Karpas-422 (cell line): ENCODE results near the gene STOX2. TPM values are rescaled to one million over a fixed set of nuclear protein-coding genes. Genes with fewer than 3 reads are reported as not detected.

ENCODE experiments used
- DNase-seq: peaks from one replicate; pipeline ENCODE4 v3.0.0-alpha.2; 2015
- H2AFZ ChIP-seq: fragments of 200-600 bp; sonication (generic); 2 replicates; pipeline ENCODE4 v1.6.1; 2014; ENCODE audit warnings: antibody characterized with exemption, low read length, mixed read lengths
- H3K27ac ChIP-seq: fragments of 200-600 bp; sonication (generic); 2 replicates; pipeline ENCODE4 v1.5.1; 2014; ENCODE audit warnings: mild to moderate bottlenecking, low read length, moderate library complexity
- H3K27me3 ChIP-seq: fragments of 200-600 bp; sonication (generic); 2 replicates; pipeline ENCODE4 v1.6.1; 2014; ENCODE audit warnings: low read length, mixed read lengths
- H3K36me3 ChIP-seq: fragments of 200-600 bp; sonication (generic); 2 replicates; pipeline ENCODE4 v1.6.1; 2014; ENCODE audit warnings: low read length, mixed read lengths; ENCODE audit not compliant: insufficient read depth
- H3K4me1 ChIP-seq: fragments of 200-600 bp; sonication (generic); 2 replicates; pipeline ENCODE4 v1.6.1; 2014; ENCODE audit warnings: mild to moderate bottlenecking, low read length, mixed read lengths
- H3K4me2 ChIP-seq: fragments of 200-600 bp; sonication (generic); 2 replicates; pipeline ENCODE4 v1.6.1; 2014; ENCODE audit warnings: low read length, low read depth, mild to moderate bottlenecking; ENCODE audit not compliant: poor library complexity, severe bottlenecking
- H3K4me3 ChIP-seq: fragments of 200-600 bp; sonication (generic); 2 replicates; pipeline ENCODE4 v1.5.1; 2014; ENCODE audit warnings: mild to moderate bottlenecking, antibody characterized with exemption, low read length, mixed read lengths
- H3K79me2 ChIP-seq: fragments of 200-600 bp; sonication (generic); 2 replicates; pipeline ENCODE4 v1.6.1; 2014; ENCODE audit warnings: mild to moderate bottlenecking, low read length, mixed read lengths
- H3K9ac ChIP-seq: fragments of 200-600 bp; sonication (generic); 2 replicates; pipeline ENCODE4 v1.6.0; 2014; ENCODE audit warnings: low read length
- H3K9me2 ChIP-seq: fragments of 200-600 bp; sonication (generic), shearing (Covaris generic); replicated peaks from 2 replicates; pipeline ENCODE4 v1.6.0; 2014; ENCODE audit warnings: mild to moderate bottlenecking, low read length, moderate library complexity; ENCODE audit not compliant: insufficient read depth
- H3K9me3 ChIP-seq: fragments of 300-700, 200-600 bp; sonication (generic); 2 replicates; pipeline ENCODE4 v1.6.1; 2014; ENCODE audit warnings: low read length, mixed read lengths
- H4K20me1 ChIP-seq: fragments of 200-600 bp; sonication (generic); 2 replicates; pipeline ENCODE4 v1.6.1; 2014; ENCODE audit warnings: mild to moderate bottlenecking, antibody characterized with exemption, low read length, low read depth; ENCODE audit not compliant: insufficient read depth
- total RNA-seq: library from RNA; depleted of rRNA; stranded (reverse); fragments of >200 nt; shearing (Covaris generic); gene quantifications from 2 replicates; pipeline ENCODE4 v1.2.3, GENCODE V29; 2014; ENCODE audit warnings: low replicate concordance

Gene STOX2
- total RNA-seq, 1 experiment from 2014 or later: not detected

GRCh38 chr4:184007891-184008290, 102.8 kb downstream of the STOX2 start:
- Histone ChIP-seq H4K20me1 (no peaks in the 10 kb centered on the region), H3K9me3 (no peaks in the 10 kb centered on the region)
- DNase-seq: no peak

GRCh38 chr4:184010696-184011095, 105.6 kb downstream of the STOX2 start:
- H3K79me2 ChIP-seq: no peaks in the 10 kb centered on the region
- H3K27me3 ChIP-seq: no peaks in the 10 kb centered on the region
- no peaks in the 10 kb centered on the region for H3K9me2 ChIP-seq
- H3K4me2 ChIP-seq: no peak overlapping the region
- no peaks in the 10 kb centered on the region for H3K36me3 ChIP-seq
- no peak for DNase-seq
- H3K4me1 ChIP-seq: no peaks in the 10 kb centered on the region
- H3K9me3 ChIP-seq: no peaks in the 10 kb centered on the region
- H4K20me1 ChIP-seq: no peaks in the 10 kb centered on the region
- no peak overlapping the region for H3K9ac ChIP-seq
- no peak overlapping the region for H3K4me3 ChIP-seq
- no peak overlapping the region for H2AFZ ChIP-seq
- no peak overlapping the region for H3K27ac ChIP-seq

More at GRCh38 chr4:184007891-184008290, 102.8 kb downstream of the STOX2 start:
- H3K79me2 ChIP-seq: no peaks in the 10 kb centered on the region
- H3K9ac ChIP-seq: no peak overlapping the region
- no peak overlapping the region for H3K4me3 ChIP-seq
- H3K36me3 ChIP-seq: no peaks in the 10 kb centered on the region
- H3K27ac ChIP-seq: no peak overlapping the region
- no peak overlapping the region for H2AFZ ChIP-seq
- no peaks in the 10 kb centered on the region for H3K9me2 ChIP-seq
- no peaks in the 10 kb centered on the region for H3K27me3 ChIP-seq
- H3K4me2 ChIP-seq: no peak overlapping the region
- no peaks in the 10 kb centered on the region for H3K4me1 ChIP-seq

GRCh38 chr4:184011826-184012380, 106.8 kb downstream of the STOX2 start:
- Histone ChIP-seq H3K79me2 (no peaks in the 10 kb centered on the region), H3K4me2 (no peak overlapping the region), H3K4me3 (no peak overlapping the region), H3K27ac (no peak overlapping the region), H3K9me2 (no peaks in the 10 kb centered on the region), H3K4me1 (no peaks in the 10 kb centered on the region), H4K20me1 (no peaks in the 10 kb centered on the region), H3K36me3 (no peaks in the 10 kb centered on the region), H3K9ac (no peak overlapping the region), H3K9me3 (no peaks in the 10 kb centered on the region), H3K27me3 (no peaks in the 10 kb centered on the region), H2AFZ (no peak overlapping the region)
- no peak for DNase-seq

GRCh38 chr4:184012937-184013336, 107.8 kb downstream of the STOX2 start:
- Histone ChIP-seq H3K9ac (no peak overlapping the region), H2AFZ (no peak overlapping the region)

GRCh38 chr4:184014301-184014700, 109.2 kb downstream of the STOX2 start:
- no peaks in the 10 kb centered on the region for H3K9me2 ChIP-seq
- H3K4me1 ChIP-seq: no peaks in the 10 kb centered on the region
- no peaks in the 10 kb centered on the region for H4K20me1 ChIP-seq
- H2AFZ ChIP-seq: no peak overlapping the region
- H3K36me3 ChIP-seq: no peaks in the 10 kb centered on the region
- H3K27ac ChIP-seq: no peak overlapping the region
- no peaks in the 10 kb centered on the region for H3K27me3 ChIP-seq
- DNase-seq: no peak
- H3K4me3 ChIP-seq: no peak overlapping the region
- H3K4me2 ChIP-seq: no peak overlapping the region
- H3K79me2 ChIP-seq: no peaks in the 10 kb centered on the region
- no peak overlapping the region for H3K9ac ChIP-seq
- no peaks in the 10 kb centered on the region for H3K9me3 ChIP-seq

More at GRCh38 chr4:184012937-184013336, 107.8 kb downstream of the STOX2 start:
- no peaks in the 10 kb centered on the region for H4K20me1 ChIP-seq
- H3K27ac ChIP-seq: no peak overlapping the region
- no peak overlapping the region for H3K4me3 ChIP-seq
- H3K4me1 ChIP-seq: no peaks in the 10 kb centered on the region
- no peak for DNase-seq
- no peaks in the 10 kb centered on the region for H3K9me2 ChIP-seq
- H3K27me3 ChIP-seq: no peaks in the 10 kb centered on the region
- no peaks in the 10 kb centered on the region for H3K36me3 ChIP-seq
- no peak overlapping the region for H3K4me2 ChIP-seq
- H3K79me2 ChIP-seq: no peaks in the 10 kb centered on the region
- no peaks in the 10 kb centered on the region for H3K9me3 ChIP-seq

- H3K9ac ChIP-seq: no peak overlapping the region
- H3K9me2 ChIP-seq: no peaks in the 10 kb centered on the region
- no peaks in the 10 kb centered on the region for H3K27me3 ChIP-seq
- H3K36me3 ChIP-seq: no peaks in the 10 kb centered on the region
- DNase-seq: no peak
- H4K20me1 ChIP-seq: no peaks in the 10 kb centered on the region
- no peak overlapping the region for H2AFZ ChIP-seq
- no peak overlapping the region for H3K4me3 ChIP-seq
- no peak overlapping the region for H3K27ac ChIP-seq
- H3K79me2 ChIP-seq: no peaks in the 10 kb centered on the region
- no peaks in the 10 kb centered on the region for H3K9me3 ChIP-seq
- no peak overlapping the region for H3K4me2 ChIP-seq
- no peaks in the 10 kb centered on the region for H3K4me1 ChIP-seq
These were observed 111.9 kb downstream of the STOX2 start for GRCh38 chr4:184016759-184017668.

- H4K20me1 ChIP-seq: no peaks in the 10 kb centered on the region
- H3K79me2 ChIP-seq: no peaks in the 10 kb centered on the region
- H3K9me3 ChIP-seq: no peaks in the 10 kb centered on the region
- H3K4me3 ChIP-seq: no peak overlapping the region
- no peaks in the 10 kb centered on the region for H3K9me2 ChIP-seq
- no peak overlapping the region for H3K27ac ChIP-seq
- no peak overlapping the region for H3K9ac ChIP-seq
- no peak overlapping the region for H3K4me2 ChIP-seq
- no peaks in the 10 kb centered on the region for H3K4me1 ChIP-seq
- DNase-seq: no peak
- H2AFZ ChIP-seq: no peak overlapping the region
- no peaks in the 10 kb centered on the region for H3K36me3 ChIP-seq
- no peaks in the 10 kb centered on the region for H3K27me3 ChIP-seq
These were observed 114.0 kb downstream of the STOX2 start for GRCh38 chr4:184019076-184019475.

GRCh38 chr4:184019667-184020623, 114.8 kb downstream of the STOX2 start:
- Histone ChIP-seq H3K9me3 (no peaks in the 10 kb centered on the region), H2AFZ (no peak overlapping the region), H3K4me3 (no peak overlapping the region), H3K36me3 (no peaks in the 10 kb centered on the region), H3K27me3 (no peaks in the 10 kb centered on the region), H3K4me2 (no peak overlapping the region), H3K4me1 (no peaks in the 10 kb centered on the region), H3K9me2 (no peaks in the 10 kb centered on the region), H3K9ac (no peak overlapping the region), H3K79me2 (no peaks in the 10 kb centered on the region), H4K20me1 (no peaks in the 10 kb centered on the region), H3K27ac (no peak overlapping the region)
- no peak for DNase-seq
